ENCODE measurements around the gene EFNA5. TPM values are rescaled to one million over a fixed set of nuclear protein-coding genes. Genes with fewer than 3 reads are reported as not detected.

The EFNA5 gene
- total and polyA plus RNA-seq, 10 of the 15 experiments (the other 5 are each of a cell fraction or from before 2014, with no cell fraction given), result 0.19 to 12.6 (median 3.9) TPM

GRCh38 chr5:107383414-107383813 is 287.3 kb downstream of the EFNA5 start:
- intact Hi-C loops (cut with micrococcal nuclease; ENCODE audit: unreplicated experiment) (loop anchor here (10.0 kb wide), 1 partner anchor 431 kb away; no protein-coding TSS in a partner anchor), in situ Hi-C loops (cut with MboI) (no loop called here)
- Histone ChIP-seq H3K4me3 (no peak overlapping the region), H3K9ac (ENCODE audit: control insufficient read depth, insufficient read depth, low read length) (no peak overlapping the region), H3K4me2 (ENCODE audit: control insufficient read depth, insufficient read depth) (no peak overlapping the region), H3K27me3 (replicated peaks in 1 of 2; ENCODE audit: control insufficient read depth in 2 of 2, insufficient read depth in 2 of 2, low read length in 1 of 2) (no peaks in the 10 kb centered on the region), H3K4me1 (ENCODE audit: control insufficient read depth, insufficient read depth, low read length) (peaks cover 11% of the 10 kb centered on the region), H4K20me1 (ENCODE audit: control insufficient read depth, insufficient read depth) (no peaks in the 10 kb centered on the region), H3K36me3 (ENCODE audit: control insufficient read depth in 2 of 2, insufficient read depth in 2 of 2, low read length in 1 of 2) (no peaks in the 10 kb centered on the region), H2AFZ (ENCODE audit: control insufficient read depth, low read depth, low read length) (no peak overlapping the region), H3K79me2 (ENCODE audit: control insufficient read depth, insufficient read depth, low read length) (no peaks in the 10 kb centered on the region), H3K27ac (ENCODE audit: control insufficient read depth, insufficient read depth) (no peak overlapping the region), H3K9me3 (replicated peaks; ENCODE audit: control insufficient read depth, insufficient read depth, low read length) (no peaks in the 10 kb centered on the region)
- 0% methylated on average over 1 of the region's 1 CpG for WGBS (ENCODE audit: insufficient coverage, insufficient replicate concordance, low lambda C conversion rate, missing lambda C conversion rate)
- DNase-seq (ENCODE audit: low read depth, low spot score) (no peak), ATAC-seq (no peak), FAIRE-seq (no peak)
- no TSS peak for BruUV-seq (replicated peaks)
- ChIA-PET CTCF (no interaction called here), POLR2A (no interaction called here), SMC1A (ENCODE audit: uncharacterized antibody, unreplicated experiment) (interaction anchor here (0.6 to 1.8 kb wide), 3 partner anchors 19 to 93 kb away, joined by 3 to 9 read pairs (median 5); no protein-coding TSS in a partner anchor), RAD21 (ENCODE audit: unreplicated experiment) (interaction anchor here (0.6 kb wide), 1 partner anchor 94 kb away, joined by 3 read pairs; no protein-coding TSS in a partner anchor)
- TF ChIP-seq HCFC1 (IDR thresholded peaks at IDR 0.05; ENCODE audit: low read length), result no peak
- no peak for TF ChIP-seq ZNF592 (IDR thresholded peaks at IDR 0.05)
- no peak for TF ChIP-seq KLF5 (IDR thresholded peaks at IDR 0.05; ENCODE audit: partially characterized antibody)
- no peak for TF ChIP-seq ZBTB11 (CRISPR knock-in tag; IDR thresholded peaks at IDR 0.05)
- no peak for TF ChIP-seq CHD2 (IDR thresholded peaks at IDR 0.05; ENCODE audit: borderline replicate concordance, low read depth, low read length)
- no peak for TF ChIP-seq PAX5 (IDR thresholded peaks at IDR 0.05; ENCODE audit: borderline replicate concordance, low read depth, low read length)
- no peak for TF ChIP-seq SPI1 (IDR thresholded peaks at IDR 0.05; ENCODE audit: borderline replicate concordance, insufficient read depth, low read depth, low read length)
- TF ChIP-seq RAD51 (IDR thresholded peaks at IDR 0.05), result no peak
- TF ChIP-seq ATF7 (IDR thresholded peaks at IDR 0.05; ENCODE audit: low read depth), result no peak
- no peak for TF ChIP-seq HDAC2 (IDR thresholded peaks at IDR 0.05)
- TF ChIP-seq BRCA1 (IDR thresholded peaks at IDR 0.05; ENCODE audit: low read depth, low read length), result no peak
- no peak for TF ChIP-seq ETV6 (conservative IDR thresholded peaks at IDR 0.05 in 1 of 2, IDR thresholded peaks at IDR 0.05 in 1 of 2; ENCODE audit: borderline replicate concordance in 1 of 2, low read depth in 1 of 2)
- TF ChIP-seq TAF1 (IDR thresholded peaks at IDR 0.05; ENCODE audit: borderline replicate concordance, low read depth, low read length), result no peak
- TF ChIP-seq MEF2B (IDR thresholded peaks at IDR 0.05; ENCODE audit: partially characterized antibody, poor library complexity, severe bottlenecking), result no peak
- no peak for TF ChIP-seq MTA3 (IDR thresholded peaks at IDR 0.05; ENCODE audit: borderline replicate concordance, low read length)
- TF ChIP-seq ESRRA (IDR thresholded peaks at IDR 0.05; ENCODE audit: low read length), result no peak
- no peak for TF ChIP-seq SRF (IDR thresholded peaks at IDR 0.05; ENCODE audit: low read depth in 2 of 2, low read length in 2 of 2)
- TF ChIP-seq YBX1 (IDR thresholded peaks at IDR 0.05), result no peak
- no peak for TF ChIP-seq EP300 (IDR thresholded peaks at IDR 0.05; ENCODE audit: borderline replicate concordance in 1 of 2, control insufficient read depth in 1 of 2, low read depth in 2 of 2, low read length in 2 of 2)
